Colonic mucosa (tissue), 4 donors: ENCODE measurements around the gene PKP1. TPM values are rescaled to one million over a fixed set of nuclear protein-coding genes. Genes with fewer than 3 reads are reported as not detected.

Experiments
- DNase-seq: peaks from one replicate; pipeline ENCODE4 v3.0.0-alpha.2; 2020
- H3K27ac ChIP-seq: fragments of 200-600 bp; one replicate; pipeline ENCODE4 v1.8.0; 2021
- H3K27me3 ChIP-seq: fragments of 200-600 bp; one replicate; pipeline ENCODE4 v1.8.0; 2021
- H3K36me3 ChIP-seq: fragments of 200-600 bp; one replicate; pipeline ENCODE4 v1.8.0; 2021
- H3K4me1 ChIP-seq: fragments of 200-600 bp; one replicate; pipeline ENCODE4 v1.8.0; 2021; ENCODE audit warnings: mild to moderate bottlenecking
- H3K4me3 ChIP-seq: fragments of 200-600 bp; one replicate; pipeline ENCODE4 v1.8.0; 2021
- H3K9ac ChIP-seq, 2 donors: one replicate each; pipeline ENCODE4 v1.7.0; 2013; ENCODE audit warnings: control low read depth in 2 of 2, low read depth in 2 of 2, low read length in 2 of 2
- H3K9me3 ChIP-seq: fragments of 200-600 bp; one replicate; pipeline ENCODE4 v1.8.0; 2021
- intact Hi-C: fragments of 100-400 bp; cut with DNase I; formaldehyde crosslinking; loops from one replicate; pipeline ENCODE4 v1.14.1; 2022
- total RNA-seq, 2 donors: library from RNA; stranded (reverse); fragmentation: NEBNext Ultra II Directional in 1 of 2; extraction: Animal tissue kit (Norgen Biotek cat#: 25700) in 1 of 2; gene quantifications; one replicate each; pipeline ENCODE4 v1.2.1, GENCODE V29; 2021
- TF ChIP-seq, protein P1 (sequence below): fragments of 200-600 bp; IDR thresholded peaks from one replicate; pipeline ENCODE4 v1.8.0; 2022; ENCODE audit warnings: antibody characterized with exemption, mild to moderate bottlenecking
- donor health status: healthy.
- donor health status: DM: no; HTN: no; CAD: no.
- donor health status: DM: no; HTN: no; CAD: no.

Gene PKP1
- total RNA-seq, 2 donors from 2014 or later, result 0.54 to 0.74 TPM

DNA sequence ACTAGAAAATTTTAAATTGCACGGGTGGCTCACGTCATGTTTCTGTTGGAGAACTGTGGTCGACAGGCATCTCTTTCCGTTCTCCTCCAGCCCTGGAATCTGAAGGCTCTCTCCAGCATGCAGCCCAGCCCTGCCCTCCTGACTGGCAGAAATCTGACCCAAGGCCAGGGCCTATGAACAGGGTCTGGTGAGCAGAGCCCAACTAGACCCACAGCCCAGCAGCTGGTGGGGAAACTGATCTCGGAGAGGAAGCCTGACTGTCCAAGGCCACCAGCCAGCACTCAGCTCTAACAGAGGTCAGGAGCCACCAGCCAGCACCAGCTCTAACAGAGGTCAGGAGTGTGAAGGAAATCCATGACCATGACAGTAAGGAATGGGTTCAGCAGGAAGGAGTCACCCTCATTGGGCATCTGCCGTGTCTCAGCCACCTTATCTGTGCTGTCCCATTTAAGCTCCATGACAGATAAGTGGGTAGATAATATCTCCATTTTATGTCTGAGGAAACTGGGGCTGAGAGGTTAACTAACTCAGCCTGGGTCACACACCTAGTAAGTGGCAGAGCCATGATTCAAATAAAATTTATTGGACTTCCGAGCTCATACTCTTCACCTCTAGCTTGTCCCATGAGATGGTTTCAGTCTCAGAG is 20.2 kb upstream of the PKP1 start:
- Histone ChIP-seq H3K9me3 (no peaks in the 10 kb centered on the region), H3K27me3 (no peaks in the 10 kb centered on the region), H3K27ac (no peak overlapping the region), H3K4me1 (peaks cover 3% of the 10 kb centered on the region), H3K36me3 (no peaks in the 10 kb centered on the region), H3K9ac (no peak overlapping the region), H3K4me3 (no peak overlapping the region)
- peak; percentile 14 for DNase-seq
- intact Hi-C loops, result no loop called here
- TF ChIP-seq, protein P1, sequence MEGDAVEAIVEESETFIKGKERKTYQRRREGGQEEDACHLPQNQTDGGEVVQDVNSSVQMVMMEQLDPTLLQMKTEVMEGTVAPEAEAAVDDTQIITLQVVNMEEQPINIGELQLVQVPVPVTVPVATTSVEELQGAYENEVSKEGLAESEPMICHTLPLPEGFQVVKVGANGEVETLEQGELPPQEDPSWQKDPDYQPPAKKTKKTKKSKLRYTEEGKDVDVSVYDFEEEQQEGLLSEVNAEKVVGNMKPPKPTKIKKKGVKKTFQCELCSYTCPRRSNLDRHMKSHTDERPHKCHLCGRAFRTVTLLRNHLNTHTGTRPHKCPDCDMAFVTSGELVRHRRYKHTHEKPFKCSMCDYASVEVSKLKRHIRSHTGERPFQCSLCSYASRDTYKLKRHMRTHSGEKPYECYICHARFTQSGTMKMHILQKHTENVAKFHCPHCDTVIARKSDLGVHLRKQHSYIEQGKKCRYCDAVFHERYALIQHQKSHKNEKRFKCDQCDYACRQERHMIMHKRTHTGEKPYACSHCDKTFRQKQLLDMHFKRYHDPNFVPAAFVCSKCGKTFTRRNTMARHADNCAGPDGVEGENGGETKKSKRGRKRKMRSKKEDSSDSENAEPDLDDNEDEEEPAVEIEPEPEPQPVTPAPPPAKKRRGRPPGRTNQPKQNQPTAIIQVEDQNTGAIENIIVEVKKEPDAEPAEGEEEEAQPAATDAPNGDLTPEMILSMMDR, result no peak

DNA sequence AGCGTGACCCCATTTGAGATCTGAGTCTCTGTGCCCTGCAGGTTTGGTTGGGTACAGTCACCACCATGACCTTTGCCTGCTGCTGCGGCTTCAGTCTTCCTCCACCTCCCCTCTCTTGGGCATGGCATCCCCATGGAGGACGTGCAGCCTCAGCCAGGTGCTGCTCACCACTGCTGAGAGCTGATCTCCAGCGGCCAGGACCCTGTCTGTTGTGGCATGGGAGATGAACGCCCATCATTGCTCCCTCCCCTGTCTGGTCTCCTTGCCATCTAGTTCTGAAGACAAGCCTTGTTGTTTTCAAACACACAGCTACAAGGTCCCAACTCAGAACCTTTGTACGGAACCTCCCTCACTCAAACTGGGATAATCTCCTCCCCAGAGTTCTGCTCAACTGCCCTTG is 19.2 kb upstream of the PKP1 start:
- no peaks in the 10 kb centered on the region for H3K27me3 ChIP-seq
- intact Hi-C loops, result no loop called here
- H3K9ac ChIP-seq, result no peak overlapping the region
- peaks cover 3% of the 10 kb centered on the region for H3K4me1 ChIP-seq
- H3K36me3 ChIP-seq, result no peaks in the 10 kb centered on the region
- H3K4me3 ChIP-seq, result no peak overlapping the region
- DNase-seq, result no peak
- no peaks in the 10 kb centered on the region for H3K9me3 ChIP-seq
- H3K27ac ChIP-seq, result no peak overlapping the region
- TF ChIP-seq, protein P1, result no peak

DNA sequence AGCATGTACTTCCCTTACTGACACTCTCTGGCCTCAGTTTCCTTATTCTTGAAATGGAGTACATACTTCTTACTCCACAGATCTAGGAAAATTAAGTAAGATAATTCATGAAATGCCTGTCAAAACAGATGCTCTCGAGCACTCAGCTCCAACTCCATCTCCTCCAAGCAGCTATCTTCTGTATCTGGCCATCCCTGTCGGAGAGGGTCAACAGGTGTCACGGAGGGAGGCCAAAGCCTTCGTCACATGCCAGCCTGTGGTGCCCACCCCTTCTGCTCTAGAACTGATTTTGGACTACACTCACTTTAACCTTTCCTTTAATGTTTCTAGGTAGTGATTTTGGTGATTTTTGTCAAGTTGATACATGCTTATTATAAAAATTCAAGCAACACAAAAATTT is 18.8 kb upstream of the PKP1 start:
- intact Hi-C loops, result no loop called here
- Histone ChIP-seq H3K9me3 (no peaks in the 10 kb centered on the region), H3K4me1 (peaks cover 3% of the 10 kb centered on the region), H3K4me3 (no peak overlapping the region), H3K36me3 (no peaks in the 10 kb centered on the region), H3K27me3 (no peaks in the 10 kb centered on the region), H3K9ac (no peak overlapping the region), H3K27ac (no peak overlapping the region)
- TF ChIP-seq, protein P1, result no peak
- no peak for DNase-seq

DNA sequence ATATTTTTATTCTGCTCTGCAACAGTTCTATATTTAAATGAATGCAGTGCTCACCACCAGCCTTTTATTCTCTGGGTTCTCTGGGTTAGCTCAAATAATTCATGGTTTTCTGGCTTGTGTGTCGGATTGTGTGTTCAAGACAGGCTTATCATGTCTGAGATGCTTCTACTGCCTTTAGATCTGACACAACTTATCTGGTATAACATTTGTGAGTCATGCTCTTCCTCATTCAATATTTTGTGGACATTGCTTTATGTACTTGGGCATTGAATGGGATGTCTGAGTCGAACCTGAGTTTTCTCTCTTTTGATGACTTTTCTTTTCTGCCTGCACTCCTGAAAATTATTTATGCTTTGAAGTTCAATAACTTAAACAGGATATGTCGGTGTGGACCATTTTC is 17.6 kb upstream of the PKP1 start:
- intact Hi-C loops, result no loop called here
- H3K4me1 ChIP-seq, result no peaks in the 10 kb centered on the region

DNA sequence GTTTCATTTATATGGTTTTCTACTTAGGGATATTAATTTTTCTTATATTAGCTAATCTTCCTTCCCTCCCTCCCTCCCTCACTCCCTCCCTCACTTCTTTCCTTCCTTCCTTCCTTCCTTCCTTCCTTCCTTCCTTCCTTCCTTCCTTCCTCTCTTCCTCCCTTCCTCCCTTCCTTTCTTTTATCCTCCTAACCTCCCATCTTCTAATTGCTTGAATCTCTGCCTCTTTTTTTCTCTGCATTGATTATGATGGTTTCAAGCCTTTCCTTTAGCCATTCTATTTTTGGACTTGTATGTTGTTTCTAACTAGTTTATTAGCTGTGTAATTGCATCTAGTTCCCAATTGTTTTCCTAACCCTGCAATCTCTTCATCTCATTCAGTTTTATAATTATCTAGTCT is 17.0 kb upstream of the PKP1 start:
- no peak for DNase-seq
- intact Hi-C loops, result no loop called here
- H3K4me1 ChIP-seq, result no peaks in the 10 kb centered on the region
- H3K9me3 ChIP-seq, result no peaks in the 10 kb centered on the region
- no peak overlapping the region for H3K4me3 ChIP-seq
- no peaks in the 10 kb centered on the region for H3K36me3 ChIP-seq
- H3K9ac ChIP-seq, result no peak overlapping the region
- H3K27ac ChIP-seq, result no peak overlapping the region
- TF ChIP-seq, protein P1, result no peak
- no peaks in the 10 kb centered on the region for H3K27me3 ChIP-seq

More for the DNA sequence above, 17.6 kb upstream of the PKP1 start:
- Histone ChIP-seq H3K36me3 (no peaks in the 10 kb centered on the region), H3K27ac (no peak overlapping the region), H3K9me3 (no peaks in the 10 kb centered on the region), H3K27me3 (no peaks in the 10 kb centered on the region), H3K4me3 (no peak overlapping the region), H3K9ac (no peak overlapping the region)
- DNase-seq, result no peak
- TF ChIP-seq, protein P1, result no peak
